Retinal pigment epithelial cell (primary cell): ENCODE measurements around the gene GSTM2.
"Not testable (repeated sequence)": the region's sequence is repeated elsewhere in the genome, so short reads cannot be mapped to it uniquely, and the experiment has no call there.

Experiments used
- DNase-seq: peaks from one replicate; pipeline ENCODE4 v3.0.0-alpha.2; 2010; ENCODE audit warnings: low read depth
- H3K4me3 ChIP-seq: 2 replicates; pipeline ENCODE4 v1.5.1; 2011; ENCODE audit warnings: mild to moderate bottlenecking, low read length, control low read depth, moderate library complexity
- CTCF ChIP-seq: conservative IDR thresholded peaks from 2 replicates; pipeline ENCODE4 v1.5.1; 2011; ENCODE audit warnings: low read depth, low read length, control low read depth, inconsistent platforms

GSTM2 gene

GRCh38 chr1:109677459-109677858 lies 9.6 kb downstream of the GSTM2 start:
- H3K4me3 ChIP-seq = no peak overlapping the region
- no peak for TF ChIP-seq CTCF
- no peak for DNase-seq

GRCh38 chr1:109678637-109679036 lies 10.8 kb downstream of the GSTM2 start:
- not testable (repeated sequence) for H3K4me3 ChIP-seq, DNase-seq

GRCh38 chr1:109684777-109685176 lies 16.9 kb downstream of the GSTM2 start:
- not testable (repeated sequence) for DNase-seq

GRCh38 chr1:109685399-109685798 lies 17.5 kb downstream of the GSTM2 start:
- H3K4me3 ChIP-seq, DNase-seq: not testable (repeated sequence)

More at GRCh38 chr1:109684777-109685176, 16.9 kb downstream of the GSTM2 start:
- not testable (repeated sequence) for H3K4me3 ChIP-seq

GRCh38 chr1:109685890-109686289 lies 18.0 kb downstream of the GSTM2 start:
- H3K4me3 ChIP-seq, DNase-seq: not testable (repeated sequence)

GRCh38 chr1:109687109-109687508 lies 19.3 kb downstream of the GSTM2 start:
- not testable (repeated sequence) for DNase-seq
- peak overlapping the region; percentile 47 for H3K4me3 ChIP-seq

- H3K4me3 ChIP-seq = peak within 1 kb of the TSS; percentile 47
- TF ChIP-seq CTCF = peak; percentile 32
- DNase-seq = peak; percentile 19
Measured at GRCh38 chr1:109687641-109688499, 20.0 kb downstream of the GSTM2 start, which contains the start of gene GSTM1. Gene GSTM1, plus strand, starts transcription at chr1:109687817. Its CDS starts 57 bp downstream, at chr1:109687874.

- DNase-seq = no peak
- TF ChIP-seq CTCF = no peak
- no peak overlapping the region for H3K4me3 ChIP-seq
Measured at GRCh38 chr1:109689844-109690405, 22.1 kb downstream of the GSTM2 start.

- TF ChIP-seq CTCF = no peak
- no peak for DNase-seq
- no peak overlapping the region for H3K4me3 ChIP-seq
Measured at GRCh38 chr1:109691759-109692158, 23.9 kb downstream of the GSTM2 start.

- DNase-seq, H3K4me3 ChIP-seq: not testable (repeated sequence)
Measured at GRCh38 chr1:109694400-109694799, 26.5 kb downstream of the GSTM2 start.

GRCh38 chr1:109695138-109695537 lies 27.3 kb downstream of the GSTM2 start:
- not testable (repeated sequence) for H3K4me3 ChIP-seq, DNase-seq
